Globus pallidus (tissue), 1 donor: ENCODE data around the gene CDH18.
A peak's percentile ranks its signal among the peaks of the same experiment; 100 is the strongest.

Experiments
- DNase-seq: peaks from one replicate; pipeline ENCODE4 v3.0.0-alpha.2; 2015; ENCODE audit warnings: low spot score

Gene CDH18

DNA sequence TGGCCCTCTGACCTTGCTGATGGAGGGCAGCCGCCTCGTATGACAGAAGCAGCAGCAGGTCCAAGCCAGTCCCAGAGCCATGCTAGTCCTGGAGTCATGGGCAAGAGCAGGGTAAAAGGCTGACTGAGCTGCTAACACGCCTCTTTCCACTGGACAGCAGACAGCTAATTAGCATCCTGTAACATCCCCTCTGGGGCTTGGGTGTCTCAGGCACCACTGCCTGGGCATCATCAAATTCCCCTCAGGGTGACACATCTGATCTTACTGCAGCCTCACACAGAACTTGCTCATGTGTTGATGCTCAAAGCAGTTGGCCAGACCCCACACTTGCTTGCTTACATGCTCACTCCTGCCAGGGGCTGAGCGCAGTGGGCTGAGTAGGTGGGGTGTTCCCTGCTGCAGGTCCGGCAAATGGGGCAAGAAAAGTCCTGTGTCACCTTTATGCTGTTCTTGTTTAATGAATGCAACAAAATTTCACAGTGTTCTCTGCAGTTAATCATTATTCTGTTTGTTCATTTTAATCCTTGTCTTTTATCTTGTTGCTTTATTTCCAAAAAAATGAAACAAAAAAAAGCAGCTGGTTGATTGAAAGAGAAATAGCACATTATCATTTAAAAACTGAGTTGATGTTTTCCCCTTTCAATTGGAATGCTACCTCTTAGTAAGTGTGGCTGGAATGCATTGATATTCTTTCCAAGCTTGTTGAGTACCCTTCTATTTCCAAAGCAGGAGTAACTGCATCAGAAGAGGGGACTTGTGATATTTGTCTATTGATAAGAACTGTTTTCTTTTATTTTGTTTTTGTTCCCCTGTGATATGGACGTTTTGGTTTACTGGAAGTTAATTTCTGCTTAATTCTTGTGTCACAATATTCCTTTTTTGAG, 254.1 kb downstream of the CDH18 start:
- DNase-seq: no peak

DNA sequence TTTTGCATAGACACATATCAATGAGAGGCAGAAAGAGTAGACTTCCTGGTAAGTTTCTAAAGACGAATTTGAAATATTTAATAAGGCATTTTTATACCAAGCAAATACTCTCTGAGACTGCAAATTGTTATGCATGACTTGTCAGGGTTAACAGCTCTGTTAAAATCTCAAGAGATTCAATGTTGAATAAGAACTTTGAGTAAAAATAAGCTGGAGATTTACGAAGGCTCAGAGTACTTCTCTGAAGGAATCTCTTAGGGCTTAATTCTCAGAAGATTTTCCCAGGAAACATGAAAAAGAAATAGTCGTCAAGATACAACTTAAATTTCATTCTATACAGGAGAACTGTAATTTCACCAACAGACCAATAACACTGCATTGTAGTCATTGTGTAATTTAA, 259.4 kb downstream of the CDH18 start:
- DNase-seq: no peak

DNA sequence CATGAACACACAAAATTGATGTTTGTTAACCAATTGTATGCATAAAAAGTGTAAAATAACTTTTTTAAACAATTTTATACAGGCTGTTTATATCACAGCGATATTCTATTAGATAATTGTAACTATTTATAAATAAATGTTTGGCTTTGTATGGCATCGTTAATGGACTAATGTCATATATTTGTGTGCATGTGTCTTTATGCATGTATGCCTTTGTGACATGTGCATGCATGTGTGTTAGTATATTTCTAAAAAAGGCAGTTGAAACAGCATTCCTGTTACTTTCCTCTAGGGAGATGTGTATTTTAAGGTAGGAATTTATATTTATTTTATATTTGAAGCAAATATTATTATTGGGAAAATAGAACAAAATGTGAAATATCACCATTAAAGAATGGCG, 268.9 kb downstream of the CDH18 start:
- DNase-seq: no peak

DNA sequence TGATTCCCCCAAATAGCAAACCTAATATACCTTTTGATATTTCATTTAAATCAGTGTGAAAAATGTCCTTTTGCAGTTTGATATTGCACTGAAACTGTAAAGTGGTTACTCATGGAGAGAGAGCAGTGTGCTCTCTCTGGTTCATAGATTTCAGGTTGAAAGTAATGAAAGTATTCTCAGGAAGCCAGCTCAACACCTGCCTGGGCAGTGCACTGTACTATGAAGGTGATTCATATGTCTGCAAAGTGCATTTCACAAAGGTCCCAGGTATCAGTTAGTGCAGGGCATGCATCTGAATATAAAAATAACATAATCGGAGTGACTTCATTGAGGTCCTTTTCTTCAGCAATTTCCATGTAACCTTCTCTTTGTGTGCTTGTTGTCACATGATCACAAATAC, 274.3 kb downstream of the CDH18 start:
- no peak for DNase-seq

DNA sequence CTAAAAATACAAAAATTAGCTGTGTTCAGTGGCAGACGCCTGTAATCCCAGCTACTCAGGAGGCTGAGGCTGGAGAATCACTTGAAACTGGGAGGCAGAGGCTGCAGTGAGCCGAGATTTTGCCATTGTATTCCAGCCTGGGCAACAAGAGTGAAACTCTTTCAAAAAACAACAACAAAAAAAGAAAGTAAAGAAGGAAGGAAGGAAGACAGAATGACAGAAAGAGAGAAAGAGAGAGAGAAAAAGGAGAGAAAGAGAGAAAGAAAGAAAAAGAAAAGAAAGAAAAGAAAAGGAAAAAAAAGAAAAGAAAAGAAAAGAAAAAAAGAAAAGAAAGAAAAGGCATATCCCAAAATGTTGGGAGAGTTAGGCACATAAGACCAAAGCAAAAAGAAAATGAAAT, 278.6 kb downstream of the CDH18 start:
- no peak for DNase-seq

DNA sequence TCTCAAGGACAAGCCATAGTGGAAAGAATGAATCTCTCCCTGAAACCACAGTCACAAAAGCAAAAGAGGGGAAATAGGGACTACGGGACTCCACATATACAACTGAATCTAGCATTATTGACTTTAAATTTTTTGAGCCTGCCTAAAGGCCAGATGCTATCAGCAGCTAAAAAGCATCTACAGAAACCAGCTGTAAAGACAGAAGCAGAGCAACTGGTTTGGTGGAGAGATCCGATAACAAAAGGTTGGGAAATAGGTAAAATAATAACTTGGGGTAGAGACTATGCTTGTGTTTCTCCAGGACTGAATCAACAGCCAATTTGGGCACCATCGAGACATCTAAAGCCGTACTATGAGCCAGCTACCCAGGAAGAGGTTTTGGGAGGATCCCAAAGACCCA, 281.2 kb downstream of the CDH18 start:
- DNase-seq: no peak

DNA sequence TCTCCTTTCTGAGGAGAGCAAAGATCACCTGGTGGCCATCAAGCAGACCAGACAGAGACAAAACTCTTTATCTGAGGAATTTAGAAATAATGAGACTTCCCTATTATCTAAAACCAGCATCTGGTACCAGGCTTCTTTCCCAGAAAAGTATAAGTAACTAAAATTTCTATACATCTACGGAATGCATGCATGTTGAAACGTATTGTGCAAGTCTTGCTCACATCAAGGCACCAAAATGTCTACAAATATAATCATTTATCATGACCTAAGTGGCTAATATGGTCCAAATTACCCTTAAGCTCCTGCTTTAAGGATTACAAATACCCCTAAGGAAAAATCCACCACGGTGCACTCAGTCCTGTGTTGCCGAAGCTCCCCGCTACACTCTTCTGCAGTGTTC, 286.3 kb downstream of the CDH18 start:
- DNase-seq: no peak

DNA sequence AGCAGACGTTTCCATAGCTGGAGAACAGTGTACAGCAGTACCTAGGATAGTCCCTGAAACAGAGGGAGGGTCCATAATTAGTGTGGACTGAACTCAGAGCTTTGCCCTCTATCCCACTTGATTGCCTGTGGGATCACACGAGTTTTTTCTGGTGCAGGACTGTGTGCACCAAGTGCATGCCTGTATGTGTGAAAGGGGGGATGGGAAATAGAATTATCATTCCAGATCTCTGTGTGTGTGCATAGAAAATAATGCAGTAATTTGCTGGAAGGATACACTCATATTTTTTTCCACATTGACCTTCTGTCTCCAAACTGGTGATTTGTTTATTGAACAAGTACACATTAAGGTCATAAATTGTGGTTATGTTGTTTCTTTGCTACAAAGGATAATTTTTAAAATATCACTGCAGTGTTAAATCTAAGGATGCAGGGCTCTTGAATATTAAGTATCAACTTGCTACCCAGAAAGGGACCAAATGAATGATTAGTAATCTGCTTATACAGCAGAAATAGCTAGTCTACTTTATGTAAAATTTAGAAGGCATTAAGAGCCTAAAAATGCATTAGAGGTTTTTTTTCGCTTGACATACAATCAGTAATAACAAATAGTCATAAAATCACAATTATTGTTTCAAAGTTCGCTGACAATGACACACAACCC, 292.9 kb downstream of the CDH18 start:
- DNase-seq: no peak

DNA sequence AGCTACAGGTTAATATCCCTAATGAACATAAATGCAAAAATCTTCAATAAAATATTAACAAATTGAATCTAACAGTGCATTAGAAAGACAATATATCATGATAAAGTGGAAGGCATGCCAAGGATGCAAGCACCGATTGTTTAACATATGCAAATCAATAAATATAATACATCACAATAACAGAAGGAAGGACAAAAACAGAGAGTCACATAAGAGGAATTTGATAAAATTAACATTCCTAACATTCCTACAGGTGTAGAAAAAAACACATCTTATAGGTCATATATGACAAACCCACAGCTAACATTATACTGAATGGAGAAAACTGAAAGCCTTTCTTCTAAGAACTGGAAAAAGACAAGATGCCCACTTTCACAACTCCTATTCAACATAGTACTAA, 297.0 kb downstream of the CDH18 start:
- no peak for DNase-seq

DNA sequence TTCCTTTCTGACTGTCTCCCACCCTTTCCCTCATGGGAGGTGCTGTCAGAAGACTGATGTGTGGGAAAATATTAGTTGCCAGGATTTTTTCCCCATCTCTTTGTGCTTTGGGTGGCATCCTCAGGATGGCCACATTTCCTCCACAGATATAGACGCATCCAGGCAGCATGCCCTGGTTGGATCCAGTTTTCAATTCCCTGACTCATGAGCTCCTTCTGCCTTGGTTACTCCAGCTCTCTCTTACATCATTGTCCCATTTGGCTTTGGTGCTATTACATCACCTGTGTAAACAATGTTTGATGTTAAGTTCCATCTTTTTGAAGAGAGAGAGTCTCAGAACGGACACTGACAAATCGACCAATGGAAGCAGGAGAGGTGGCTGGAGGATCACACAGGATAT, 302.5 kb downstream of the CDH18 start:
- no peak for DNase-seq

DNA sequence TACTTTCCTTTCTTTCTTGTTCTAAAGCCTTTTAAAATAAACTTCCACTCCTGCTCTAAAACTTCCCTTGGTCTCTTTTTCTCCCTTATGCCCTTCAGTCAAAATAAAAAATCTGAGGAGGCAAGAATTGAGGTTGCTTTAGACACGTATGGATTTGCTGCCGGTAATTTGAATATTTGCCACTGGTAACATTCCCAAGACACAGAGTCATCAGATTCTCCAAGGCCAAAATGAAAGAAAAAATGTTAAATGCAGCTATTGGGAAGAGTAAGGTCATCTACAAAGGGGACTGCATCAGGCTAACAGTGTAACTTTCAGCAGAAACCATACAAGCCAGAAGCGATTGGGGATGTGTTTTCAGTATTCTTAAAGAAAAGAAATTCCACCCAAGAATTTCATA, 311.1 kb downstream of the CDH18 start:
- DNase-seq: no peak

DNA sequence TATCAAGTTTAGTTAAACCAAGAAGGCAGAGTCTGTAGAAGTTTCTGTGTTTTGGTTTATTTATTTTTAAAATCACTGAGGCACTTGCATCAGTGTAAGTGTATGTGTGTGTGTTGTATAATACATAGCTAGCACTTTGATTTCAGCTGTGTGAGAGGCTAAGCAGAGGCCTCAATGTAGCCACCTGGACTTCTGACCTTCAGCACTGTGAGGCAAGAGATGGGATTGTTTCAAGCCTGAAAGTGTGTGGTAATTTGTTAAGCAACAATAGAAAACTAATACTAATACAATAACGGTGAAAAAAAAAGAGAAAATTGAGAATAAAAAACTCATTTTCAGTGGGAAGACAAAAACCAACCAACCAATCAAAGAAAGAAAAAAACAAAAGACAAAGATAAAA, 327.3 kb downstream of the CDH18 start:
- no peak for DNase-seq

DNA sequence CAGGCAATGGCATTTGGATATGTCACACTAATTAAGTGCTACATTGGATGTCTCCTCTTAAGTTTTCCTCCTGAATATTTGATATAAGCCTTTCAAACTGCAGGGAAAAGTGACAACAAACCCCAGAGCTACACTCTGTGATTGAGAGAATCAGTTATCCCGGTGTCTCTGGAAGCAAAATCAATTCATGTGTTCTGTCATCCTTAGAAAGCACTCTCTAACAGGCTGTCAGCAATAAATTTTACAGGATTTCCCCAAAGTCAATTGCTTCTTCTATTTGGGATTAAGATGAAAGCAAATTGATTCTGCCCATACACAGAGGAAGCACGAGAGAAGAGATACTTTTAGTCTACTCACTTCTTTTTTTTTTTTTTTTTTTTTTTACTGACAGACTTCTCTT, 332.4 kb downstream of the CDH18 start:
- no peak for DNase-seq

DNA sequence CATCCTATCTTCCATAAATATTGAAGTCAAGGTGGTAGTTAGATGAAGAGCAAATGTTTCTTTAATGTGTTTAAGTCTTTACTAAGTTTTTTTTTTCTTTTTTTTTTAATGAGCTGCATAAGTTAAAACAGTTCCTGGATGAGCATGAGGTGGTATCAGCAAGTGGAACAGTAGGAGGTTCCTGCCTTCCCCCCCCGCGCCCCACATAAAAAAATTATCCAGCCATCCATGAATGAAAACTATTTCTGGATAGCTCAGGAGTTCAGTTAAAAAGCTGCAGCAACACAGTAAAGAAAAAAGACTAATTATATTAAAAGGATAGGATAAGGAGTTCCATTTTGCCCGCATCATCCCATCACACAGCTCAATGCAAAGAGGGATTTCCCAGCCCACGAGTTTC, 349.5 kb downstream of the CDH18 start:
- no peak for DNase-seq

DNA sequence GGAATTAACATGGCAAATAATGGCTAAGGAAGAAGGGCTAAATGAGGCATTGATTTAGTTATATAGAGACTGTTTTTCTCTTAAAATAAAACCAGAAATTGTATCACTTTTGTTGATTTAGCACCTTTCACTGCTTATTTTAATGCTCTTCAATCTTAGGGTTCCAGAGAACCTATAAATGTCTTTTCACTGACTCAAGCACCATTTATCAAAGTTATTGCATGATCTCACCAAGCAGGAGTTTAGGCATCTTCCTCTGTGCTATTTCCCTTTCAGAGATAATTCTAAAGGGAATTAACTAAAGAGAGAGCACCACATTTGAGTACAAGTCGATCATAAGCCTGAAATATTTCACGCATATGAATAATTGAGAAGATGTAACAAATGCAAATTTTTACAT, 357.1 kb downstream of the CDH18 start:
- no peak for DNase-seq

DNA sequence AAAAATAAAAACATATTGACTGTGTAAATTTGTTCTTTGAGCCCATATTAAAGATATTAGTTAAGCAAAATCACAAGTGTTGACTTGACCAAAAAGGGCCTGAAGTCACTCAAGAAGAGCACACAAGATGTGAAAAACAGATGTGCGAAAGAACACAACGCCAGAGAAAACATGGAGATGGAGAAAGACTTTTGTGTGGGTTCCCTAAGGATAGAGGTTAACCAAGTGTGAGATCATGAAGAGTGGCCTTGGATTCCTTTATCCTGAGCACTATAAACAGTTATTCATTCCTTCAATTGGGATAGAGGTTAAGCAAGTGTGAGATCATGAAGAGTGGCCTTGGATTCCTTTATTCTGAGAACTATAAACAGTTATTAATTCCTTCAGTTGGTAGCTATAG, 361.8 kb downstream of the CDH18 start:
- DNase-seq: no peak

DNA sequence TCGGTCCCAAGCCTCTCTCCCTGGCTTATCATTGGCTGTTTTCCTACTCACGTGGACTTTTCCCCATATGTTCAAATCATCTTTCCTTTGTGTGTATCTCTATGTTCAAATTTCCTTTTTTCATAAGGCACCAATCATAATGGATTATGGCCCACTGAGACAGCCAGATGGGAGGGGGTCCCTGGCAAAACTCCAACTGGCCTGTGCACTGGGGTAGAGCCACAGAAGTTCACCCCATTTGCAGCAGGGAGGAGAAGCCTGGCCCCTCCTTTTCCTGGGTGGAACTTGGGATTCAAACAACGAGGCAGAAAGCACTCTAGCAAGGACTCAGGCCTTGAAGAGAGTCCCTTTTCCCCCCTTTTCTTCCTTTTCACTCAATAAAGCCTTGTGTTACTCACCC, 362.4 kb downstream of the CDH18 start:
- DNase-seq: no peak

DNA sequence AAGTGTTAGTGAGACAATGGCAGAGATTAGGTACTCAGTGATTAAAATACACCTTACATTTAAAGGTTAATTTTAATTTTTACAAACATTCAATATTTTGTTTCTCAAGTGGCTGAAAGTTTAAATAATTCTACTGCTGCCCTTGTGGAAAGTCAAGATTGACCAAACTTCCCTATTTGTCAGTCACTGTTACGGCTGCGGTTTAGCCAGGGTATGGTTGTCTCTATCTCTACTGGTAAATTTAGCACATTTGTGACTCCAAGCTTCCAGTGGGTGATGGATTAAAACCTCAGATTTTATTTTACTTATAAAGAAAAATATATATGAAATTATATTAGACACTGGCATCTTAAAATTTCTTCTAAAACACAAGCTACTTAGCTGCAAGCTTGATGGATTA, 368.4 kb downstream of the CDH18 start:
- no peak for DNase-seq

DNA sequence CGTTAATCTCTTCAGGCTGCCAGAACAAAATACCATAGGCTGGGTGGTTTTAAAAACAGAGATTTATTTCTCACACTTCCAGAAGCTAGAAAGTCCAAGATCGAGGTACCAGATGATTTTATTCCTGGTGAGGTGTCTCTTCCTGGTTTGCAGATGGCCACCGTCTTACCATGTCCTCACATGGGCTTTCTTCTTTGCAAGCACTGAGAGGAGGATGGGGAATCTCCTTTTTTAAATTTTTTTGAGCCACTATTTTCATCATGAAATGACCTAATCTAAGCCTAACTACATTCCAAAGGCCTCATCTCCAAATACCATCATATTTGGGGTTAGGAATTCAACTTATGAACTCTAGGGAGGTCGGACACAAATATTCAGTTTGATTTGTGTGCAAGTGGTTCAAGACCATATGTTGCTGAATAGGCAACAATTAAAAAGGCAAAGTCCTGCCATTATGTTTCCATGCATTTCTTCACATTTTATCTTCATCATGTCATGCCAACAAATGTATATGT, 371.2 kb downstream of the CDH18 start:
- no peak for DNase-seq

DNA sequence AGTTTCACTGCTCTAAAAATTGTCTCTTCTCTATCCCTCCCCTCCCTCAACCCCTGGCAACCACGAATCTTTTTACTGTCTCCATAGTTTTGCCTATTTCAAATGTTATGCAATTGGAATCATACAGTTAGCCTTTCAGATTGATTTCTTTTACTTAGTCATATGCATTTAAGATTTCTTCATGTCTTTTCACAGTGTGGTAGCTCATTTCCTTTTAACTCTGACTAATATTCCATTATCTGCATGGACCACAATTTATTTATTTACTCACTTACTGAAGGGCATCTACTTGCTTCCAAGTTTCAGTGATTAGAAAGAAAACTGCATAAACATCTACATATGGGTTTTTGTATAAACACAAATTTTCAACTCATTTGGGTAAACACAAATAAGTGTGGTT, 372.3 kb downstream of the CDH18 start:
- DNase-seq: no peak

DNA sequence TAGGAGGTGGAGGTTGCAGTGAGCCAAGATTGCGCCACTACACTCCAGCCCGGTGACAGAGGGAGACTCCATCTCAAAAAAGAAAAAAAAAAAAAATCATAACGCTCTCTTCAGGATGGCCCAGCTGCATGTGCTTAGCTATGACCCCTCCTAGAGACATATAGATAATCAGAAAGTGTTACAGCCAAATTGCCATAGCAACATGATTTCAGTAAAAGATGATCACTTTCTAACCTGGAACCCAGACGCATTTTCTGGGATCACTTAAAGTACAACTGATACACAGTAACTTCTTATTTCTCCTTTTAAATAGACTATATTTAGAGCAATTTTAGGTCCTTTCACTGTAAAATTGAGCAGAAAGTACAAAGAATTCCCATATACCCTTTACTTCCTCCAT, 372.9 kb downstream of the CDH18 start:
- DNase-seq: no peak

DNA sequence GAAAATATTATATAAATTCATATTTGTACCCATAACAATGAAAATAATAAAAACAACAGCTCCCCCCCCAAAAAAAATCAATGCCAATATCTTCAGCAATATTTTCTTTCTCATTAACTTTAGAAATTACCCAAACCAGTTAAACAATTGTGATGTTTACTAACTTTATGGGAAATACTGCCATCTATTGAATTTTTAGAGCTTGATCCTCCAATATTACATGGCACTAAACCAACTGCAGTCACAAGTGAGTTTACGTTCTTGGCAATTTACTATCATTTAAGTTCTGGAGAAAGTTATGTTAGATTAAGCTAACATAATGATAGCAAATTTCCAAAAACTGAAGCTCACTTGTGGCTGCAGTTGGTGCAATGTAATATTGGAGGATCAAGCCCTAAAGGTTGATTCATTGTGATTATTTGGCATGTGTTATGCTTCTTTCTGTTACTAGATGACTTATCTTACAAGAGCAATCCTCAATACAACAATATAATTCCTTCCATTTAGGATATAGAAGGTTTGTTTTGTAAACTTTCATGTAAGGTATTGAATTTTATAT, 379.5 kb downstream of the CDH18 start:
- peak; percentile 11 for DNase-seq

DNA sequence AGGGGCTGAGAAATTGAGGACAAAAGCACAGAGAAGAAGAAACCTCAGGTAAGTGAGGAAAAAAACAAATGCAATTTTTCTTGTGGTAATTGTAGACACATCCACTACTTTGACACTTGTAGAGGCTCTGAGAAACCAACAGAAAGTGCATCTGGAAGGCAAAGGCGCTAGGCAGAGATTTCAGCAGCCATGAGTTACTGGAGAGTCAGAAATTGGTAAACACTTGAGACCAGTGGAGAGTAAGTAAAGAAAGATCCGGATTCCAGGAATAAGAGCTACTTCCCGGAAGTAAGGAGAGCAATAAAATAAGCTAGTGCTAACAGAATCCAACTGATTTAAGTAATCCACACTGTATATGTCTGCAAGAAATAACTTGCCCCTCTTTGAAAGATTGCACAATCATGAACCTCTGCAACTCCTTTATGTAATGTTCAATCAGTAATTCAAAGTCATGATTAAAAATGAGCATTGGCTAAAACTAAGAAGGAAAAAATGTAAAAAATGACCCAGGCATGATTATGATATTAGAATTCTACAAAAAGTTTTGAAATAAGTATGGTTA, 382.1 kb downstream of the CDH18 start:
- DNase-seq: no peak
